ENCODE results near the gene MLH3.
A peak's percentile ranks its signal among the peaks of the same experiment; 100 is the strongest.

MLH3 gene

DNA sequence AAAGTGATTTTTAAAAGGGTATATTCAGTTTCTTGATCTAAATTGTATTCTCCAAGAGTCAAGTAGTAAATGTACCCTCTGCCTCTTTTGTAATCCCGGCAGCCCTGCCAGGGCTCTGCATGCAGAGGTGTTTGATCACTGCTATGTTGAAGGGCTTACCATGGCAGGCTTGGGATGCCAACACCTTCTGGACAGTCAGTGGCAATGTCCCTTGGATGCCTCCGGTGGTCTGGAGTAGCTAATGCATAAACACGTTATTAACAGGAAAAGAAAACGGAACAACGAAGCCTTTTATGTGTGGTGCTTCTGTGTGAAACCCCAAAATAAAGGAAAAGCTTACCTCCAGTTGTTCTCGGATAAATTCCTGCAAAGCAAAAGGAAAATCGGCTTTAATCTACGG is 28.6 kb downstream of the MLH3 start:
- H3K27me3 ChIP-seq (ENCODE audit: control insufficient read depth in 3 of 3, insufficient read depth in 3 of 3, low read depth in 1 of 3, low read length in 3 of 3), result no peaks in the 10 kb centered on the region
- H3K27ac ChIP-seq (replicated peaks; ENCODE audit: low read length), result no peak overlapping the region
- DNase-seq (ENCODE audit: low spot score), result no peak
- no peak overlapping the region for H2BK120ac ChIP-seq (ENCODE audit: low read depth, low read length)
- H2AFZ ChIP-seq (ENCODE audit: low read length), result no peak overlapping the region
- no peak overlapping the region for H4K8ac ChIP-seq (ENCODE audit: low read depth, low read length)
- no peak overlapping the region for H3K4me3 ChIP-seq (ENCODE audit: low read length in 2 of 2)
- H4K91ac ChIP-seq (ENCODE audit: low read depth, low read length, poor library complexity), result no peak overlapping the region
- H3K18ac ChIP-seq (ENCODE audit: low read length), result no peak overlapping the region
- no peak overlapping the region for H2BK12ac ChIP-seq (ENCODE audit: low read length)
- H3K4me2 ChIP-seq (ENCODE audit: insufficient read depth, low read length, poor library complexity, severe bottlenecking), result no peak overlapping the region
- H3K9me3 ChIP-seq (replicated peaks in 1 of 2; ENCODE audit: control insufficient read depth in 2 of 2, insufficient read depth in 1 of 2, low read depth in 1 of 2, low read length in 2 of 2), result peaks cover 0 to 3% of the 10 kb centered on the region in 2 donors
- H2BK5ac ChIP-seq (ENCODE audit: low read length), result no peak overlapping the region
- no CpG with 5 or more reads among the region's 8 CpGs for WGBS, 2 donors (ENCODE audit: extremely low coverage in 2 of 2, insufficient read length in 2 of 2, insufficient replicate concordance in 1 of 2)
- H3K36me3 ChIP-seq (replicated peaks in 1 of 2; ENCODE audit: control insufficient read depth in 2 of 2, insufficient read depth in 2 of 2, low read length in 2 of 2), result peaks cover 12 to 15% of the 10 kb centered on the region in 2 donors
- H3K14ac ChIP-seq (ENCODE audit: low read length), result no peak overlapping the region
- H3K23ac ChIP-seq (ENCODE audit: low read depth, low read length, poor library complexity), result no peak overlapping the region
- no peak overlapping the region for H2AK5ac ChIP-seq (ENCODE audit: low read depth, low read length)
- no peaks in the 10 kb centered on the region for H3K79me1 ChIP-seq (ENCODE audit: low read depth, low read length)
- H3K4me1 ChIP-seq (ENCODE audit: control insufficient read depth in 2 of 2, insufficient read depth in 1 of 2, low read depth in 1 of 2, low read length in 2 of 2), result no peaks in the 10 kb centered on the region
- no peak overlapping the region for H2BK15ac ChIP-seq (ENCODE audit: low read length)
- no peak overlapping the region for H3K4ac ChIP-seq (ENCODE audit: low read length)
- no peak overlapping the region for H3K9ac ChIP-seq (ENCODE audit: low read depth, low read length, poor library complexity)

DNA sequence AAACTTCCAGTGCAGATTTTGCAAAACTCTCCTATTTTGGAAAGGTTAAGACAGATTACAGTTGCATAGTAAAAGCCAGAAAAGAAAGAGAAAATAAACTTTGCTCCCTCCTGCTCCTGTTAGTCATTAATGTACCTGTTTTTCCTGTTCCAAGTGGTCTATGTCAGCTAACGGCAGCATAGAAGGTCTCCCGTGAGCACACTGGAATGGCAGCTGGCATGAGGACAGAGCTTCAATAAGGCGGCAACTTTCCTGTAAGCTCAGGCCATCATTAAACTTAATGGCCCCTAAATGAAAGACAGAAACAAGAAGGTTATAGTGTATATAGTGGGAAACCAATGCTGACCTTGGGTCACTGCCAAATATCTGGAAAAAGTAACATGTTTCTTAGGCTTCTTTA is 32.6 kb downstream of the MLH3 start:
- no peak overlapping the region for H4K8ac ChIP-seq (ENCODE audit: low read depth, low read length)
- peaks cover 17 to 35% of the 10 kb centered on the region in 2 donors for H3K36me3 ChIP-seq (replicated peaks in 1 of 2; ENCODE audit: control insufficient read depth in 2 of 2, insufficient read depth in 2 of 2, low read length in 2 of 2)

GRCh38 chr14:75016815-75017214 is 34.5 kb downstream of the MLH3 start:
- Histone ChIP-seq H3K18ac (ENCODE audit: low read length) (no peak overlapping the region), H3K27ac (replicated peaks; ENCODE audit: low read length) (peak overlapping the region; percentile 32), H2BK15ac (ENCODE audit: low read length) (no peak overlapping the region), H3K4me2 (ENCODE audit: insufficient read depth, low read length, poor library complexity, severe bottlenecking) (no peak overlapping the region), H3K4me1 (ENCODE audit: control insufficient read depth in 2 of 2, insufficient read depth in 1 of 2, low read depth in 1 of 2, low read length in 2 of 2) (no peaks in the 10 kb centered on the region), H4K91ac (ENCODE audit: low read depth, low read length, poor library complexity) (no peak overlapping the region), H3K4me3 (ENCODE audit: low read length in 2 of 2) (peak overlapping the region in 1 of 2 donors; percentile 35), H3K27me3 (ENCODE audit: control insufficient read depth in 3 of 3, insufficient read depth in 3 of 3, low read depth in 1 of 3, low read length in 3 of 3) (no peaks in the 10 kb centered on the region), H2BK120ac (ENCODE audit: low read depth, low read length) (no peak overlapping the region), H3K36me3 (replicated peaks in 1 of 2; ENCODE audit: control insufficient read depth in 2 of 2, insufficient read depth in 2 of 2, low read length in 2 of 2) (peaks cover 16 to 48% of the 10 kb centered on the region in 2 donors), H2AK5ac (ENCODE audit: low read depth, low read length) (no peak overlapping the region), H3K9me3 (replicated peaks in 1 of 2; ENCODE audit: control insufficient read depth in 2 of 2, insufficient read depth in 1 of 2, low read depth in 1 of 2, low read length in 2 of 2) (peaks cover 0 to under 1% of the 10 kb centered on the region in 2 donors), H3K79me1 (ENCODE audit: low read depth, low read length) (no peaks in the 10 kb centered on the region), H2BK12ac (ENCODE audit: low read length) (no peak overlapping the region), H3K4ac (ENCODE audit: low read length) (no peak overlapping the region), H2AFZ (ENCODE audit: low read length) (no peak overlapping the region), H3K23ac (ENCODE audit: low read depth, low read length, poor library complexity) (no peak overlapping the region), H3K9ac (ENCODE audit: low read depth, low read length, poor library complexity) (no peak overlapping the region), H2BK5ac (ENCODE audit: low read length) (no peak overlapping the region), H3K14ac (ENCODE audit: low read length) (no peak overlapping the region), H4K8ac (ENCODE audit: low read depth, low read length) (no peak overlapping the region)
- no CpG with 5 or more reads among the region's 3 CpGs for WGBS, 2 donors (ENCODE audit: extremely low coverage in 2 of 2, insufficient read length in 2 of 2, insufficient replicate concordance in 1 of 2)
- no peak for DNase-seq (ENCODE audit: low spot score)

More for the DNA sequence above, 32.6 kb downstream of the MLH3 start:
- no peak overlapping the region for H3K9ac ChIP-seq (ENCODE audit: low read depth, low read length, poor library complexity)
- no peak overlapping the region for H3K14ac ChIP-seq (ENCODE audit: low read length)
- no peak overlapping the region for H2BK12ac ChIP-seq (ENCODE audit: low read length)
- H4K91ac ChIP-seq (ENCODE audit: low read depth, low read length, poor library complexity), result no peak overlapping the region
- H3K27ac ChIP-seq (replicated peaks; ENCODE audit: low read length), result no peak overlapping the region
- H3K79me1 ChIP-seq (ENCODE audit: low read depth, low read length), result no peaks in the 10 kb centered on the region
- no peak overlapping the region for H2AK5ac ChIP-seq (ENCODE audit: low read depth, low read length)
- peaks cover 0 to 3% of the 10 kb centered on the region in 2 donors for H3K9me3 ChIP-seq (replicated peaks in 1 of 2; ENCODE audit: control insufficient read depth in 2 of 2, insufficient read depth in 1 of 2, low read depth in 1 of 2, low read length in 2 of 2)
- H3K4me2 ChIP-seq (ENCODE audit: insufficient read depth, low read length, poor library complexity, severe bottlenecking), result no peak overlapping the region
- no peak overlapping the region for H3K4me3 ChIP-seq (ENCODE audit: low read length in 2 of 2)
- no peak overlapping the region for H3K23ac ChIP-seq (ENCODE audit: low read depth, low read length, poor library complexity)
- H3K18ac ChIP-seq (ENCODE audit: low read length), result no peak overlapping the region
- no peaks in the 10 kb centered on the region for H3K4me1 ChIP-seq (ENCODE audit: control insufficient read depth in 2 of 2, insufficient read depth in 1 of 2, low read depth in 1 of 2, low read length in 2 of 2)
- no peak overlapping the region for H2BK120ac ChIP-seq (ENCODE audit: low read depth, low read length)
- H2BK5ac ChIP-seq (ENCODE audit: low read length), result no peak overlapping the region
- WGBS, 2 donors (ENCODE audit: extremely low coverage in 2 of 2, insufficient read length in 2 of 2, insufficient replicate concordance in 1 of 2), result no CpG with 5 or more reads among the region's 3 CpGs
- H2BK15ac ChIP-seq (ENCODE audit: low read length), result no peak overlapping the region
- no peak overlapping the region for H3K4ac ChIP-seq (ENCODE audit: low read length)
- no peak overlapping the region for H2AFZ ChIP-seq (ENCODE audit: low read length)
- DNase-seq (ENCODE audit: low spot score), result no peak
- no peaks in the 10 kb centered on the region for H3K27me3 ChIP-seq (ENCODE audit: control insufficient read depth in 3 of 3, insufficient read depth in 3 of 3, low read depth in 1 of 3, low read length in 3 of 3)

DNA sequence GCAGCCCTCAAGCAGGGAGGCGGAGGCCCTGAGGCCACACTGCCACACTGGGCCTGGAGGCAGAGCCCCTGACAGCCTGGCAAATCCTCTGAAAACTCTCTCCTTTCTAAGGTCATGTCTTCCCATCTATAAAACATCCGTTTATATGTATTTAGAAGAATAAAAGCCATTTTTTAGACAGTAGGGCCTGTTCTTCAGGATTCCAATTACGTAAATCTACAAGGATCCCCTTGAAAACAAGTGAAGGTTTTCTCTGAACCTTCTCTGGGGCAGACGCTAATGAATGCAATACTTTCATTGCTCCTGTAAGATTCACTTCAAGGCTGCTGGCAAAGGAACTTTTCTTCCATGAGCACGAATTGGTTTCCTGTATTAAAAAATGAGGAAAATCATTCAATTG is 35.8 kb downstream of the MLH3 start:
- no peak overlapping the region for H3K4ac ChIP-seq (ENCODE audit: low read length)
- H3K4me1 ChIP-seq (ENCODE audit: control insufficient read depth in 2 of 2, insufficient read depth in 1 of 2, low read depth in 1 of 2, low read length in 2 of 2), result peaks cover 0 to 3% of the 10 kb centered on the region in 2 donors
- no peak overlapping the region for H3K18ac ChIP-seq (ENCODE audit: low read length)
- H3K4me2 ChIP-seq (ENCODE audit: insufficient read depth, low read length, poor library complexity, severe bottlenecking), result no peak overlapping the region
- H3K9ac ChIP-seq (ENCODE audit: low read depth, low read length, poor library complexity), result no peak overlapping the region
- H3K23ac ChIP-seq (ENCODE audit: low read depth, low read length, poor library complexity), result no peak overlapping the region
- H2BK12ac ChIP-seq (ENCODE audit: low read length), result no peak overlapping the region
- peaks cover 14 to 59% of the 10 kb centered on the region in 2 donors for H3K36me3 ChIP-seq (replicated peaks in 1 of 2; ENCODE audit: control insufficient read depth in 2 of 2, insufficient read depth in 2 of 2, low read length in 2 of 2)
- H2BK15ac ChIP-seq (ENCODE audit: low read length), result no peak overlapping the region
- no peak overlapping the region for H3K27ac ChIP-seq (replicated peaks; ENCODE audit: low read length)
- no peak overlapping the region for H2AFZ ChIP-seq (ENCODE audit: low read length)
- no peaks in the 10 kb centered on the region for H3K27me3 ChIP-seq (ENCODE audit: control insufficient read depth in 3 of 3, insufficient read depth in 3 of 3, low read depth in 1 of 3, low read length in 3 of 3)
- H2AK5ac ChIP-seq (ENCODE audit: low read depth, low read length), result no peak overlapping the region
- no peak overlapping the region for H4K91ac ChIP-seq (ENCODE audit: low read depth, low read length, poor library complexity)
- H2BK120ac ChIP-seq (ENCODE audit: low read depth, low read length), result no peak overlapping the region
- H3K79me1 ChIP-seq (ENCODE audit: low read depth, low read length), result no peaks in the 10 kb centered on the region
- no peak overlapping the region for H3K4me3 ChIP-seq (ENCODE audit: low read length in 2 of 2)
- no peak overlapping the region for H3K14ac ChIP-seq (ENCODE audit: low read length)
- no peak overlapping the region for H2BK5ac ChIP-seq (ENCODE audit: low read length)
- H4K8ac ChIP-seq (ENCODE audit: low read depth, low read length), result no peak overlapping the region
- no peak for DNase-seq (ENCODE audit: low spot score)
- no peaks in the 10 kb centered on the region for H3K9me3 ChIP-seq (replicated peaks in 1 of 2; ENCODE audit: control insufficient read depth in 2 of 2, insufficient read depth in 1 of 2, low read depth in 1 of 2, low read length in 2 of 2)
- WGBS, 2 donors (ENCODE audit: extremely low coverage in 2 of 2, insufficient read length in 2 of 2, insufficient replicate concordance in 1 of 2), result no CpG with 5 or more reads among the region's 5 CpGs

Measured in neuronal stem cell (in vitro differentiated cells).